BE2C (cell line): ENCODE measurements around the gene ATP8B4.

ENCODE experiments used
- DNase-seq: peaks from one replicate; pipeline ENCODE4 v3.0.0-alpha.2; 2020
- H3K27me3 ChIP-seq: fragments of 250-450 bp; sonication (Bioruptor Pico); 2 replicates; pipeline ENCODE4 v1.5.1; 2020; ENCODE audit warnings: mild to moderate bottlenecking
- H3K36me3 ChIP-seq: fragments of 250-450 bp; sonication (Bioruptor Pico); 2 replicates; pipeline ENCODE4 v1.5.1; 2020; ENCODE audit warnings: mild to moderate bottlenecking
- H3K4me1 ChIP-seq: fragments of 250-450 bp; sonication (Bioruptor Pico); 2 replicates; pipeline ENCODE4 v1.5.1; 2020
- H3K4me3 ChIP-seq: 2 replicates; pipeline ENCODE4 v1.5.1; 2011; ENCODE audit warnings: low read depth, low read length
- H3K9me3 ChIP-seq: fragments of 250-450 bp; sonication (Bioruptor Pico); 2 replicates; pipeline ENCODE4 v1.5.1; 2020
- CTCF ChIP-seq: IDR thresholded peaks from 2 replicates; pipeline ENCODE4 v1.5.1; 2012; ENCODE audit warnings: mild to moderate bottlenecking, low read depth, low read length

The ATP8B4 gene

GRCh38 chr15:49809894-49810609, 309.0 kb downstream of the ATP8B4 start:
- no peak for TF ChIP-seq CTCF
- no peaks in the 10 kb centered on the region for H3K9me3 ChIP-seq
- no peaks in the 10 kb centered on the region for H3K27me3 ChIP-seq
- DNase-seq: no peak
- H3K4me1 ChIP-seq: no peaks in the 10 kb centered on the region
- H3K4me3 ChIP-seq: no peak overlapping the region
- no peaks in the 10 kb centered on the region for H3K36me3 ChIP-seq

- H3K36me3 ChIP-seq: no peaks in the 10 kb centered on the region
- no peak overlapping the region for H3K4me3 ChIP-seq
- TF ChIP-seq CTCF: no peak
- H3K9me3 ChIP-seq: no peaks in the 10 kb centered on the region
- no peaks in the 10 kb centered on the region for H3K4me1 ChIP-seq
- no peak for DNase-seq
- H3K27me3 ChIP-seq: no peaks in the 10 kb centered on the region
Observed at GRCh38 chr15:49808341-49808740, 310.7 kb downstream of the ATP8B4 start.
